Effector CD8-positive, alpha-beta T cell (primary cell): ENCODE measurements around the gene CENPN.
A peak's percentile ranks its signal among the peaks of the same experiment; 100 is the strongest.

Source experiments
- DNase-seq: peaks from one replicate; lab custom pipeline; 2025; lab: John Stamatoyannopoulos, UW

CENPN gene

DNA sequence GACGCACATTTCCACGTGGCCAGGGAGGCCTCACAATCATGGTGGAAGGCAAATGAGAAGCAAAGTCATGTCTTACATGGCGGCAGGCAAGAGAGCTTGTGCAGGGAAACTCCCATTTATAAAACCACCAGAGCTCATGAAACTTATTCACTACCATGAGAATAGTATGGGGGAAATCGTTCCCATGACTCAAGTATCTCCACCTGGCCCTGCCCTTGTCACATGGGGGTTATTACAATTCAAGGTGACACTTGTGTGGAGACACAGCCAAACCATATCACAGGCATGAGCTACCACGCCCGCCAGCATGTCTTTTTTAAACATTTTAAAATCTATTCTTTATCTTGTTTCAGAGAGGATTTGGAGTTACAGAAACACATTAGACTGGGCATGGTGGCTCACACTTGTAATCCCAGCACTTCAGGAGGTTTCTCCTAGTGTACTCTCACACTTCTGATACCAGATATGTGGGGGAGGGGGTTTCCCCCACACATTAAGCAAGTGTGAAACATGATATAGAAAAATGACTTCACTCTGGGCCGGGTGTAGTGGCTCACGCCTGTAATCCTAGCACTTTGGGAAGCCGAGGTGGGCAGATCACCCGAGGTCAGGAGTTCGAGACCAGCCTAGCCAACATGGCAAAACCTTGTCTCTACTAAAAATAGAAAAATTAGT, 23.1 kb downstream of the CENPN start:
- no peak for DNase-seq

GRCh38 chr16:81035398-81035974, 28.5 kb downstream of the CENPN start, which contains the start of gene ATMIN:
Gene ATMIN, plus strand, starts transcription at chr16:81035842. Its CDS starts 29 bp downstream, at chr16:81035871.
- DNase-seq: peak; percentile 85

DNA sequence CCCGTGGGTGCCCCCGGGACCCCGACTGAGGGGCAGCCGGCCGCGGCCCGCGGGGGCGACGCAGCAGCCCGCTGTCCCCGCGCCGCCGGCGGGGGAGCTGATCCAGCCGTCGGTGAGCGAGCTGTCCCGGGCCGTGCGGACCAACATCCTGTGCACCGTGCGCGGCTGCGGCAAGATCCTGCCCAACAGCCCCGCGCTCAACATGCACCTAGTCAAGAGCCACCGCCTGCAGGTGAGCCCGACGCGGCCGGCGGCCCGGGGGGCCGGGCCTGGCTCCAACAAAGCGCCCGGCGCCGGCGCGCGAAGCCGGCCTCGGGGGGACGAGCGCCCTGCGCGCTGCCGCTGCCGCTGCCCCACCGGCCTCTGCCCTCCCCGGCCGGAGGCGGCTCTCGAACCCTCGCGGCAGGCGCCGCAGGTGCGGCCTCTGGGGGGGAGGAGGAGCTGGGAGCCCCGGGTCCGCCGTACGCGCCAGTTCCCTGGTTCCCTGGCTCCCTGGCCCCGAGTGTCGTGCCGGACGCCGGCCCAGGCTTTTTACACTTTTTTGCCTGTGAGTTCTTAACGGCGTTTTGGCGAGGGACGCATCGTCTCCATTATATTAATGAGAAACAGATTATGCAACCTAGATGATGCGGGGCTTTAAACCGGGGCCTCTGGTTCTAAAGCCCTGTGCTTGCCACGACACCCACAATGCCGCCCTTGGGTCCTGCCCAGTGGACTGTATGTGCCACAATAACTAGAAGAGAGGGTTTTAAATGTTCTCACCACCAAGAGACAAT, 29.1 kb downstream of the CENPN start:
- peak; percentile 34 for DNase-seq

- no peak for DNase-seq
These were observed 29.8 kb downstream of the CENPN start for GRCh38 chr16:81036751-81037350.

DNA sequence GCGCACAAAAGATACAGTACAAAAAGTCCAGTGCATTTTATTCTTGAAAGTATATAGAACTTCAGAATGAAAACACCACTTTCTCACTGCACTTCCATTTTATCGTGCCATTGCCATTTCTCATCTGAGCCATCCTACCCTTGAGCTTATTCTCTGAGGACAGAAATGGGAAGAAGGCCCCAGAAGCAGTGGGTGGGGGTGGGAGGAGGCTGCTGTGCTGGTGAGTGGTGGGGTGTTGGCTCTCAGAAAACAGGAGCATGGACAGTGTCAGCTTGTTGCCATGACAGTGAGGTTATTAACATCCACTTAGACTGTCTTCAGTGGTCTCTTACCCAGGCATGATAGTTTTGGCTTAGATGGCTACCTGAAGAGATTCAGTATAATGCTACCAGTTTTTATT, 33.1 kb downstream of the CENPN start:
- DNase-seq: no peak

GRCh38 chr16:81040842-81041241, 33.8 kb downstream of the CENPN start:
- no peak for DNase-seq

DNA sequence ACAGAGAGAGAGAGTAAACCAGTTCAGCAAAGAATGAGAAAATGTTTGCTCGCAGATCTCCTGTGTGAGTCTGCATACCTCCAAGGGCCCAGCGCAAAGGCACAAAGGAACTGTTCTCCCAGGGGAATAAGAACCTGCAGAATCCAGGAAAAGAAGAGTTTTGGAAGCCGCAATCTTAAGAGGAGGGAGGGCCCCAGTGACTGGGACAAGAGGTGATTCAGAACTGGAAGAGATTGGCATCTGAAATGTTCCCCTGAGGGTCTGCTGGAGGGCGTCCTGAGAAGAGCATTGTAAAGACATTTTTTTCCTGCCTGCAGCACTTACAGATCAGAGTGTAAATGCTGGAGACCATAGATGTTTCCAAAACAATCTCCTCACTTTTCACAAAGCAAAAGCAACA, 34.7 kb downstream of the CENPN start:
- DNase-seq: no peak

DNA sequence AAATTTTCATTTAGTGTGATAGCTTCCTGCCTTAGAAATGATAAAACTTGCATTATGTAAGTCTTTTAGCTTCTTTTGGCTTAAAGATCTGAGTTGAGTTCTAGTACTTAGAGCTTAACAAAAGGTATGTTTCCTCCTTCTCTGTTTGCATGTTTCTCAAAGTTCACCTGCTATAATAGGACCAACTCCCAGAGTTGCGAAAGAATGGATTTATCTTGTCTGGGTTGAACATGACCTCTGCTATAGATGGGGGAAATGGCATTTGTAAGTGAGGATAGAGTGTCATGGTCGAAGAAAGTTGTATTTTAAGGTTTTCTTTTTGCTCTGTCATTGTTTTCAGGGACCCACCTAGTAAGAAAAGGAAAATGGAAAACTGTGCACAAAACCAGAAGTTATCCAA, 35.8 kb downstream of the CENPN start:
- DNase-seq: no peak

GRCh38 chr16:81053761-81054160, 46.7 kb downstream of the CENPN start:
- no peak for DNase-seq

DNA sequence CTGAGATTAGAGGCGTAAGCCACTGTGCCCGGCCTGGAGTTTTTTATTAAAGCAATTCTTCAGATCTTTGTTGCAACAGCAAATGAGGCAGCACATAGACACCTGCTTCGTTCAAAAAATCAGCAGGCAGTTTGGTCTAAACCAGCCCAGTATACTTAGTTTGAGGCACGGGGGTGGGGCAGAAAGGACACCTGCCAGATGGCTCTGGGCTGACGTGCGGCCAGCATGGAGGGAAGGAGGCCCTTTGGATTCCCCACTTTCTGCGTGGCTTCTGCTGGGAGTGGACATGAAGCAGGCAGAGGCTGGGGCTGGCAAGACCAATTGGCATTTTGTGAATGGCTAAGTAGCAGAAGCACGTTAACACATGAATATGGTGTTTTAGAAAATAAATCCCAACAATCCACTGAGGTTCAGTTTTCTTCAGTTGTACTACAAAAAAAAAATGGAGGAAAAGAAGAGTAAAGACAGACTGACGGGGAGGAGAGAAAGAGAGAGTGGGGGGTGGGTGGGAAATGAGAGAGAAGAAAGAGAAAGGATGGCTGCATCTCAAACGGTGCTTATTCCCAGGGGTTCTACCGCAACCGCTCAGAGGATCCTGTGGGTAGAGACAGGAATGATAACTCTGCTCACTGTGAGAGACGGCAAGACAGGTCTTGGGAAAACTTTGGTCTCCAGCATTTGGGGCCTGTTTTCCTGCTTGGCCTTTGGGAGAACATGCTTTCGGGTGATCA, 53.7 kb downstream of the CENPN start:
- DNase-seq: no peak

DNA sequence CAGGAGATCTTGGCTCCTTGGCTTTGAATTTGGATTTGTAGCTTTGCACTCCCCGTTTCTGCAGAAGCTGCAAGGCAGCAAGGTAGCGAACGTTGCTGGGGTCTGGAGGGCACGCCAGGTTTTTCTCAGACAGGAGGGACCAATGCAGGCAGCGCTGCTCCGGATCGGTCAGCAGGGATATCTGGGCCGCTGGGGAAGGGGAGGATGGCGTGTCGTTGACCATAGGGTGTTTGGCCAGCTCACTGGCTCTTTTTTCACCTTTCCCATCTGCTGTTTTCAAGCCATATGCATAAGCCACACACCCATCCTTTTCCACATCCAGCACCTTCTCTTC, 54.3 kb downstream of the CENPN start:
- DNase-seq: no peak

- no peak for DNase-seq
These were observed 55.0 kb downstream of the CENPN start for GRCh38 chr16:81061871-81062608.

GRCh38 chr16:81066681-81067080, 59.7 kb downstream of the CENPN start:
- DNase-seq: no peak

DNA sequence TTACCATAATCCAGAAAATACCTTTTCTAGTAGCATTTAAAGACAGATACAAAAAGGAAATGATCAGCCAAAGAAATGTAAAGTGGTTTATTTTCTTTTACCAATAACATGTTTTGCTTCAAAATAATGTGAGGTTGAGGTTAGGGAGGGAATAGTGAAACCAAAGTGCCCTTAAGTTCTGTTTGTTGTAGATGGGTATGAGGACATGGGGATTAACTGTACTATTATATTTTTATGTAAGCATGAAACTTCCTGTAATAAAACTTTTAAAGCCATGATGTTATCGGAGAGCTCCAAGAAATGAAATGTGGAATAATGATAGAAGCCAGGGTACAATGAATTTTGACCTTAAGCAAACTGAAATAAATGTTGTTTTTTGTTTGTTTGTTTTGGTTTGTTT, 60.2 kb downstream of the CENPN start:
- DNase-seq: no peak

DNA sequence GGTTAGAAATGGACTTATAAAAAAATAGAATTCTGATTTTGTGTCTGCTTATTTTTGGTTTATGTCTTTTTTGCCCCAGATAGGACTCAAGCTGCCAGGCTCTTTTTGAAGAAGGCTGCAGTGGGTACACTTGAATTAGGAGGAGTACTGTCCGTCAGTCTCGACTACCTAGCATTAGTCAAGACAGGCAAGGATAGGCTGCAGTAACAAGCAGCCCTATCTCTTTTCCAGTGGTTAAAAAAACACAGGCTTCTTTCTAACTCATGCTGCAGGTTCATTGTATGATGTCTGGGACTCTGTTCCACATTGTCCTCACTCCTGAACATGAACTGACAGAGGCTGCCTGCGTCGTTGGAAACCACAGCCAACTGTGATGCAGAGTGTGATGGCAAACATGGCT, 62.0 kb downstream of the CENPN start:
- DNase-seq: no peak

- no peak for DNase-seq
These were observed 64.0 kb downstream of the CENPN start for GRCh38 chr16:81070979-81071378.

DNA sequence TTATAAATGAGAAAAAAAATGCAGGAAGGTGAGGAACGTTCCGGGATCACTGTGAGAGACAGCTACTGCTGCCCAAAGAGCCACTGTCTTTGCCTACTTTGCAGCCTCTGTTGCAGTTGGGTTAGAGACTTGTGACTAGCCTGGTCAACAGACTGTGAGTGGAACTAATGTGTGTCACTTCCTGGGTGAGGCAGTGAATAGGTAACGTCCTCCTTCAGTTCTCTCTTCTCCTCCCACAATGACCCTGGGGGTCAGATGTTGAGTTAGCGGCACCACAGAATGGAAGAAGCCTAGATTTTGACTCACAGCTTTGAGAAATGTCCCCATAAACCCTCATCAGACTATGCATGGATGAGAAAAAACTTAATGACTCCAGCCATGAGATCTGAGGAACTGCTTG, 64.8 kb downstream of the CENPN start:
- DNase-seq: no peak

- no peak for DNase-seq
These were observed 66.7 kb downstream of the CENPN start for GRCh38 chr16:81073560-81074330.

GRCh38 chr16:81076566-81077075, 69.6 kb downstream of the CENPN start:
- peak; percentile 93 for DNase-seq
